Fibroblast of lung (primary cell): ENCODE results near the gene CARS1. TPM values are rescaled to one million over a fixed set of nuclear protein-coding genes. Genes with fewer than 3 reads are reported as not detected.

ENCODE experiments used
- DNase-seq, 2 donors: peaks; one replicate each; pipeline versions ENCODE4 v3.0.0 to v3.0.0-alpha.2; 2010; ENCODE audit warnings: low read depth in 2 of 2
- H2AFZ ChIP-seq: 2 replicates; pipeline ENCODE4 v1.5.1; 2012; ENCODE audit warnings: low read length, control low read depth, inconsistent platforms
- H3K27ac ChIP-seq: 2 replicates; pipeline ENCODE4 v1.5.1; 2011; ENCODE audit warnings: low read length, control low read depth; ENCODE audit not compliant: insufficient read depth
- H3K27me3 ChIP-seq: 2 replicates; pipeline ENCODE4 v1.5.1; 2011; ENCODE audit warnings: mild to moderate bottlenecking, low read length; ENCODE audit not compliant: control insufficient read depth, insufficient read depth
- H3K36me3 ChIP-seq: 2 replicates; pipeline ENCODE4 v1.5.1; 2011; ENCODE audit warnings: low read length; ENCODE audit not compliant: control insufficient read depth, insufficient read depth
- H3K4me1 ChIP-seq: 2 replicates; pipeline ENCODE4 v1.5.1; 2011; ENCODE audit warnings: low read length; ENCODE audit not compliant: control insufficient read depth, insufficient read depth; ENCODE audit errors: extremely low read depth
- H3K4me2 ChIP-seq: 2 replicates; pipeline ENCODE4 v1.5.1; 2011; ENCODE audit warnings: low read length, control low read depth; ENCODE audit not compliant: insufficient read depth; ENCODE audit errors: extremely low read depth
- H3K4me3 ChIP-seq, 4 experiments: fragments of 200-600 bp in 1 of 4; sonication (generic) in 1 of 4; replicated peaks in 1 of 4; 2 replicates each; pipeline ENCODE4 v1.5.1; 2011 to 2016; ENCODE audit warnings: low read length in 4 of 4, low read depth in 3 of 4, mild to moderate bottlenecking in 3 of 4, control low read depth in 2 of 4, inconsistent platforms in 1 of 4, mixed read lengths in 1 of 4; ENCODE audit not compliant: insufficient read depth in 1 of 4; ENCODE audit errors: control extremely low read depth in 1 of 4
- H3K79me2 ChIP-seq: 2 replicates; pipeline ENCODE4 v1.5.1; 2012; ENCODE audit warnings: mild to moderate bottlenecking, low read length, inconsistent platforms; ENCODE audit not compliant: control insufficient read depth, insufficient read depth
- H3K9ac ChIP-seq: 2 replicates; pipeline ENCODE4 v1.5.1; 2011; ENCODE audit warnings: mild to moderate bottlenecking, low read length, control low read depth; ENCODE audit not compliant: insufficient read depth
- H3K9me3 ChIP-seq: 2 replicates; pipeline ENCODE4 v1.5.1; 2012; ENCODE audit warnings: low read depth, low read length; ENCODE audit not compliant: control insufficient read depth, insufficient read depth
- H4K20me1 ChIP-seq: 2 replicates; pipeline ENCODE4 v1.5.1; 2011; ENCODE audit warnings: low read length; ENCODE audit not compliant: control insufficient read depth, insufficient read depth; ENCODE audit errors: extremely low read depth
- CTCF ChIP-seq, 2 donors: IDR thresholded peaks in 1 of 2; conservative IDR thresholded peaks in 1 of 2; 1 replicate in 1 of 2; 2 replicates in 1 of 2; pipeline ENCODE4 v1.5.1; 2011 to 2012; ENCODE audit warnings: low read length in 2 of 2, control low read depth in 1 of 2, inconsistent platforms in 1 of 2, low read depth in 1 of 2, mild to moderate bottlenecking in 1 of 2
- EZH2 ChIP-seq: IDR thresholded peaks from 2 replicates; pipeline ENCODE4 v1.5.1; 2012; ENCODE audit warnings: low read length, control low read depth, mild to moderate bottlenecking; ENCODE audit errors: missing control alignments
- polyA plus RNA-seq, 2 donors: library from polyadenylated mRNA; depleted of rRNA in 1 of 2; stranded (reverse) in 1 of 2; unstranded in 1 of 2; fragments of >200 nt; gene quantifications; 2 replicates each; pipeline ENCODE4 v1.2.1, GENCODE V29; 2011 to 2012; ENCODE audit warnings: missing spikeins in 1 of 2
- total RNA-seq: library from RNA; depleted of rRNA; stranded (reverse); fragments of >200 nt; gene quantifications from 2 replicates; pipeline ENCODE4 v1.2.1, GENCODE V29; 2014

CARS1 gene
- total and polyA plus RNA-seq, 2 donors (not counting 1 experiment from before 2014, with no cell fraction given) = 67.5 to 149 TPM

- H3K27me3 ChIP-seq = no peaks in the 10 kb centered on the region
- H3K9ac ChIP-seq = no peak overlapping the region
- H3K9me3 ChIP-seq = no peaks in the 10 kb centered on the region
- H3K4me2 ChIP-seq = no peak overlapping the region
- H2AFZ ChIP-seq = no peak overlapping the region
- TF ChIP-seq CTCF (conservative IDR thresholded peaks at IDR 0.05 in 1 of 2, IDR thresholded peaks at IDR 0.05 in 1 of 2; ENCODE audit: low read depth in 1 of 2, low read length in 2 of 2) (no peak), EZH2 (no peak)
- peaks cover 37% of the 10 kb centered on the region for H3K36me3 ChIP-seq
- H3K79me2 ChIP-seq = no peaks in the 10 kb centered on the region
- no peak for DNase-seq
- H3K27ac ChIP-seq = no peak overlapping the region
- H3K4me3 ChIP-seq = no peak overlapping the region
- H3K4me1 ChIP-seq = peaks cover 15% of the 10 kb centered on the region
- H4K20me1 ChIP-seq = no peaks in the 10 kb centered on the region
Measured at GRCh38 chr11:3091081-3091845, 34.0 kb upstream of the CARS1 start.

- Histone ChIP-seq H3K79me2 (no peaks in the 10 kb centered on the region), H3K9ac (no peak overlapping the region), H4K20me1 (no peaks in the 10 kb centered on the region), H3K4me3 (no peak overlapping the region), H3K36me3 (peaks cover 37% of the 10 kb centered on the region), H3K4me1 (peaks cover 10% of the 10 kb centered on the region), H3K9me3 (no peaks in the 10 kb centered on the region), H2AFZ (no peak overlapping the region), H3K27me3 (no peaks in the 10 kb centered on the region), H3K4me2 (no peak overlapping the region), H3K27ac (no peak overlapping the region)
- TF ChIP-seq CTCF (conservative IDR thresholded peaks at IDR 0.05 in 1 of 2, IDR thresholded peaks at IDR 0.05 in 1 of 2; ENCODE audit: low read depth in 1 of 2, low read length in 2 of 2) = no peak
- TF ChIP-seq EZH2 = no peak
- DNase-seq = no peak
Measured at GRCh38 chr11:3090096-3090901, 33.1 kb upstream of the CARS1 start.

- Histone ChIP-seq H4K20me1 (no peaks in the 10 kb centered on the region), H3K27ac (no peak overlapping the region), H3K9me3 (no peaks in the 10 kb centered on the region), H3K36me3 (peaks cover 36% of the 10 kb centered on the region), H3K79me2 (no peaks in the 10 kb centered on the region), H3K4me3 (no peak overlapping the region), H3K9ac (no peak overlapping the region), H3K4me1 (peaks cover 3% of the 10 kb centered on the region), H3K27me3 (no peaks in the 10 kb centered on the region), H2AFZ (no peak overlapping the region), H3K4me2 (no peak overlapping the region)
- TF ChIP-seq EZH2 (no peak), CTCF (conservative IDR thresholded peaks at IDR 0.05 in 1 of 2, IDR thresholded peaks at IDR 0.05 in 1 of 2; ENCODE audit: low read depth in 1 of 2, low read length in 2 of 2) (no peak)
- DNase-seq = no peak
Measured at GRCh38 chr11:3089236-3090061, 32.2 kb upstream of the CARS1 start.
